ENCODE measurements around the gene AMH. TPM values are rescaled to one million over a fixed set of nuclear protein-coding genes. Genes with fewer than 3 reads are reported as not detected.

AMH gene
- total RNA-seq, 1 experiment from 2014 or later = 5.0 TPM

GRCh38 chr19:2213799-2214198 lies 35.3 kb upstream of the AMH start:
- H3K27me3 Mint-ChIP-seq (ENCODE audit: unreplicated experiment) = no peaks in the 10 kb centered on the region
- H3K4me1 Mint-ChIP-seq (ENCODE audit: low read depth, unreplicated experiment) = no peaks in the 10 kb centered on the region
- no TSS peak for BruUV-seq (replicated peaks)
- no peak for DNase-seq
- CTCF ChIA-PET = interaction anchor here (0.5 to 1.5 kb wide), 3 partner anchors 58 to 621 kb away, joined by 4 to 5 read pairs (median 5); partner anchors contain the start of genes ABHD17A and MBD3
- H3K27ac Mint-ChIP-seq (ENCODE audit: unreplicated experiment) = no peak overlapping the region
- H3K4me3 Mint-ChIP-seq (ENCODE audit: low read depth, unreplicated experiment) = no peak overlapping the region
- no peaks in the 10 kb centered on the region for H3K9me3 Mint-ChIP-seq (ENCODE audit: low read depth, unreplicated experiment)
- peaks cover 47% of the 10 kb centered on the region for H3K36me3 Mint-ChIP-seq (ENCODE audit: insufficient read depth, unreplicated experiment)
- no peak for TF ChIP-seq CTCF (IDR thresholded peaks at IDR 0.05; ENCODE audit: unreplicated experiment)
- intact Hi-C loops (cut with micrococcal nuclease; ENCODE audit: unreplicated experiment) = no loop called here

- no peak for TF ChIP-seq CTCF (IDR thresholded peaks at IDR 0.05; ENCODE audit: unreplicated experiment)
- intact Hi-C loops (cut with micrococcal nuclease; ENCODE audit: unreplicated experiment) = no loop called here
- Mint-ChIP-seq H3K4me3 (ENCODE audit: low read depth, unreplicated experiment) (no peak overlapping the region), H3K4me1 (ENCODE audit: low read depth, unreplicated experiment) (no peaks in the 10 kb centered on the region), H3K9me3 (ENCODE audit: low read depth, unreplicated experiment) (no peaks in the 10 kb centered on the region), H3K36me3 (ENCODE audit: insufficient read depth, unreplicated experiment) (peaks cover 47% of the 10 kb centered on the region), H3K27me3 (ENCODE audit: unreplicated experiment) (no peaks in the 10 kb centered on the region), H3K27ac (ENCODE audit: unreplicated experiment) (no peak overlapping the region)
- CTCF ChIA-PET = interaction anchor here (0.7 to 1.5 kb wide), 2 partner anchors 58 to 329 kb away, joined by 5 read pairs; partner anchors contain the start of gene ABHD17A
- no TSS peak for BruUV-seq (replicated peaks)
- no peak for DNase-seq
Observed at GRCh38 chr19:2214251-2214650, 34.9 kb upstream of the AMH start.

- no peaks in the 10 kb centered on the region for H3K4me1 Mint-ChIP-seq (ENCODE audit: low read depth, unreplicated experiment)
- CTCF ChIA-PET = no interaction called here
- no peak overlapping the region for H3K27ac Mint-ChIP-seq (ENCODE audit: unreplicated experiment)
- no peak overlapping the region for H3K4me3 Mint-ChIP-seq (ENCODE audit: low read depth, unreplicated experiment)
- intact Hi-C loops (cut with micrococcal nuclease; ENCODE audit: unreplicated experiment) = no loop called here
- H3K9me3 Mint-ChIP-seq (ENCODE audit: low read depth, unreplicated experiment) = no peaks in the 10 kb centered on the region
- BruUV-seq (replicated peaks) = no TSS peak
- H3K27me3 Mint-ChIP-seq (ENCODE audit: unreplicated experiment) = no peaks in the 10 kb centered on the region
- TF ChIP-seq CTCF (IDR thresholded peaks at IDR 0.05; ENCODE audit: unreplicated experiment) = no peak
- DNase-seq = no peak
- peaks cover 44% of the 10 kb centered on the region for H3K36me3 Mint-ChIP-seq (ENCODE audit: insufficient read depth, unreplicated experiment)
Observed at GRCh38 chr19:2215281-2215751, 33.8 kb upstream of the AMH start.

GRCh38 chr19:2216361-2217225 lies 32.5 kb upstream of the AMH start:
- H3K4me3 Mint-ChIP-seq (ENCODE audit: low read depth, unreplicated experiment) = no peak overlapping the region
- H3K27me3 Mint-ChIP-seq (ENCODE audit: unreplicated experiment) = no peaks in the 10 kb centered on the region
- TF ChIP-seq CTCF (IDR thresholded peaks at IDR 0.05; ENCODE audit: unreplicated experiment) = no peak
- H3K4me1 Mint-ChIP-seq (ENCODE audit: low read depth, unreplicated experiment) = no peaks in the 10 kb centered on the region
- CTCF ChIA-PET = interaction anchor here (0.5 kb wide), 1 partner anchor 56 kb away, joined by 3 read pairs; no protein-coding TSS in a partner anchor
- intact Hi-C loops (cut with micrococcal nuclease; ENCODE audit: unreplicated experiment) = no loop called here
- no peak overlapping the region for H3K27ac Mint-ChIP-seq (ENCODE audit: unreplicated experiment)
- no TSS peak for BruUV-seq (replicated peaks)
- H3K36me3 Mint-ChIP-seq (ENCODE audit: insufficient read depth, unreplicated experiment) = peaks cover 40% of the 10 kb centered on the region
- no peak for DNase-seq
- no peaks in the 10 kb centered on the region for H3K9me3 Mint-ChIP-seq (ENCODE audit: low read depth, unreplicated experiment)

Measured in Calu3 (cell line).